ENCODE measurements around the gene PRMT6. TPM values are rescaled to one million over a fixed set of nuclear protein-coding genes. Genes with fewer than 3 reads are reported as not detected.
"Not testable (repeated sequence)": the region's sequence is repeated elsewhere in the genome, so short reads cannot be mapped to it uniquely, and the experiment has no call there.

Gene PRMT6
- polyA plus RNA-seq, 5 donors = 23.0 to 28.9 (median 26.9) TPM

GRCh38 chr1:107081102-107081501 lies 24.6 kb downstream of the PRMT6 start:
- no peak for DNase-seq

GRCh38 chr1:107091418-107091817 lies 34.9 kb downstream of the PRMT6 start:
- DNase-seq = no peak

DNA sequence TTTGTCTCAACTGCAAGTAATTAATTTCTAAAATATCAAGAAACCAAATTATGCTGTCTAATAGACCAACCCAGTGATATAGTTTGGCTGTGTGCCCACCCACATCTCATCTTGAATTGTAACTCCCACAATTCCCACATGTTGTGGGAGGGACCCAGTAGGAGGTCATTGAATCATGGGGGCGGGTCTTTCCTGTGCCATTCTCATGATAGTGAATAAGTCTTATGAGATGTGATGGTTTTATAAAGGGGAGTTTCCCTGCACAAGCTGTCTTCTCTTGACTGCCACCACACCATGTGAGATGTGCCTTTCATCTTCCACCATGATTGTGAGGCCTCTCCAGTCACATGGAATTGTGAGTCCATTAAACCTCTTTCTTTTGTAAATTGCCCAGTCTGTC lies 36.9 kb downstream of the PRMT6 start:
- not testable (repeated sequence) for DNase-seq

DNA sequence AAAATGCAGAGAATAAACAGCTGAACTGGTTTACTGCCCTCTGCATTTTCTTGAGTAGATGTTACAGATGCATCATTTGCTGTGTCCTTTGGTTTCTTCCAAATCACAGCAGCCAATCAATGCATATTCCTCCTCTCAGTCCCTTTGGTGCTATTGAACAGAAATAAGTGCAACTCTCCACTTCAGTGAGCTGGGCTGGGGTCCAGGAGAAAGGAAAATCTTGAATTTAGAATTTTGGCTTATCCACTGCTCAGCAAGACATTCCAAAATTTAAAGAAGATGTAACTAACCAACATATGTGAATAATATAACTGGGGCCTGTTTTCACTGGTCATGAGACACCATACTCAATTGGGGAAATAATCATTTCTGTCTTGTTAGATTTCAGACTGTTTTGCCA lies 39.2 kb downstream of the PRMT6 start:
- DNase-seq = no peak

DNA sequence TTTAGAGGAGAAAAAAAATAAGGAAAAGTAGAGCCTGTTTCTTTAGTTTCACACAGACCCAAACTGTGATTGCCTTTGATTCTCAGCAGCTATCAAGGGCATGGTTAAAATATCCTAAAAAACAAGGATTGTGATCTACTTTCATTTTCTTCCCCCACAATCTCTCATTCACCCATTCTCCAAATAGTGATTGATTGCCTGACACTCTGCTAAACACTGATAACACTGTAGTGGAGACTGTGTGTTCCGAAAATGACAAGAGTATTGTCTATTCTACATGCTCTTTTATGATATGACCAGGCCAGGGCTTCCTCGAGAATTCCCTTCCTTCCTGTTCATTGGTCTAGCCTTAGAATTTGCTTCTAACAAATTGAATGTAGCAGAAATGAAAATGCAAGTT lies 40.2 kb downstream of the PRMT6 start:
- DNase-seq = no peak

- DNase-seq = no peak
Observed at GRCh38 chr1:107098961-107099360, 42.5 kb downstream of the PRMT6 start.

- DNase-seq = no peak
Observed at GRCh38 chr1:107100331-107100984, 44.0 kb downstream of the PRMT6 start.

DNA sequence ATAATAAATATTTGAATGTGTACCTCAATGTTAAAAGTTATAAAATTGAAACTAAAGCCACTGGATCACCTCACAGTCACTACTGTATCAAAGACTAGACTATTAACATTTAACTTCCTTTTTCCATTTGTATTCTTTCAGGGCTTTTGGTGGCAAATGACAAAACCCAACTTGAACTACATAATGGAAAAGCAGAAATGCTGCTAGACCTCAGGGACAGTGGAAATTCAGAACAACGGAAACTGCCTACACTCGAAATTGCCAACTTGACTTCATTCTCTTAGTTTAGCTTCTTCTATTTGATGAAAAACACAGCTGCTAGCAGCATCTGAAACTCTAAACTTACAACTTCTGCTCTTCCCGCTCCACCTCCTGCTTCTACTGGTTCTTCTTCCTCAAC lies 49.4 kb downstream of the PRMT6 start:
- no peak for DNase-seq

Other genes with a start within 250 kb of the PRMT6 start
- 10 to 100 TPM; 20.7 to 28.0 (median 24.2) TPM for gene NTNG1, start 84.4 kb downstream of the PRMT6 start, polyA plus RNA-seq (ENCODE audit: insufficient read depth in 1 of 5, insufficient read length in 5 of 5, low replicate concordance in 1 of 5)